Hypothalamus (tissue), 51 donors: ENCODE results near the gene FAM184A.

Experiments
- DNase-seq, 51 donors: peaks; one replicate each; lab custom pipeline; 2025; lab: John Stamatoyannopoulos, UW

Gene FAM184A

DNA sequence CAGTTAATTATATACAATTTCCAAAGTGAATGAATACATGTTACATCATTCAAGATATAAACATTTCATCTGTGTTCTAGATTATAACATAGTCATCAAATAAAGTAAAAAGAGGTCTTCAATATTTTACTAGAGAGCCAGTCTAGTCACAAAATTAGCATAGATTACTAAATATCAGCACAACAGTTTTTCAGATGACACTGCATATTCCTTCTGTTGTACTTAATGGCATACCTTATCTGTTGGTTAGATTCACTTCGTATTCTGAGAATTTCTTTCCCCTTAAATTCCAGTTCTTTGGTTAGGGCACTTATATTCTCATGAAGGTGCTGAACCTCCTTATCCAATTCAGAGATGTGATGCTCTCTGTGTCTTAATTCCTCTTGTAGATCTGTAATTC is 103.7 kb downstream of the FAM184A start:
- DNase-seq: no peak

DNA sequence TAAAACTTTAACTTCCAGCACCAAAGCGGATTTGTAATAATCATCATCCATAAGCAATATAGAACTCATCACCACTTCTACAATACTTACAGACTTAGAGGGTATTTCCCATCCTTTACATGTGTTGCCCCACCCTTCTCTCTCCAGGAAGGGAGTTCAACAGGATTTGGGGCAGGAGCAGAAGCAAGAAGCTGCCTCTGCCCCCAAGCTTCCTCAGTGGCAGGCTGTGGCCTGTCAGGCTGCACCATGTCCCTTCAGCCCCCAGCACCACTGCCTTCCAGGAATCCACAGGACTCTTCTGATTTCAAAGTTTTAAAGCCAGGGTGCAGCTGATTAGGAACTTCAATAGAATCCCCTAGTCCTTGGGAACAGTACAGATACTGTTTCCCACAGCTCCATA is 106.8 kb downstream of the FAM184A start:
- DNase-seq: no peak

DNA sequence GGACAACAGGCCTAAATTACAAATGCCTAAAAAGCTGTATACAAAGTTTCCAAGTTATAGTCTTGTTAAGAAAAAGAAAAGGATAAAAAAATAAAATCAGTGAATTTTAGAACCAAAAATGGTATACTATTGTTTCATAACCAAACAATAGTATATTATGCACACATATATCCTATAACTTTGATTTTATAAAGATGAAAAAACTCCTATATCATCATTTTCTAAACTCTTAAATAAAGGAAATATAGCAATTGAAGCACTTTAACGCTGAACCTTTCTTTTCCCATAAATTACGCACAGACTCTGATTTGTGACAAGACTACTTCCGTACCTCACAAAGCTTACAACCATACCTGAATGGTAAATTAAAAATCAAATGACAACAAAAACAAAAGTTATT is 107.6 kb downstream of the FAM184A start:
- DNase-seq: no peak

DNA sequence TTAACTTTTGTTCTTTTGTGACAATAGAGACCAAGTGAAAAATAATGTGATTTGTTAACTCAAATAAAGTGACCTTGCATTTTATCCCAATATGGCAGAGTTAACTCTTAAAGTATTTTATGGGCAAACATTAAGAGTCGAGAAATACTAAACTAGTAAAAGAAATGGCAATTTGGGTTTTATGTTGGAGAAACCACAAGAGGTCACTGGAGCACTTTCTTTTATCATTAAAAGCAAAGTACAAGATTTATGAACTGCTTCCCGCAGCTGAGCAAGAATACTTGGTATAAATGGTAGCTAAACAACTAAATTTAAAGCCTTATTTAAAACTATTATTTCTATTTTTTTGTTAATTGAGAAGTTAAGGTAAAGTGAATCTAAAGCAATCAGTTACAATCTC is 110.0 kb downstream of the FAM184A start:
- peak in 1 of 51 donors; percentile 33 for DNase-seq

DNA sequence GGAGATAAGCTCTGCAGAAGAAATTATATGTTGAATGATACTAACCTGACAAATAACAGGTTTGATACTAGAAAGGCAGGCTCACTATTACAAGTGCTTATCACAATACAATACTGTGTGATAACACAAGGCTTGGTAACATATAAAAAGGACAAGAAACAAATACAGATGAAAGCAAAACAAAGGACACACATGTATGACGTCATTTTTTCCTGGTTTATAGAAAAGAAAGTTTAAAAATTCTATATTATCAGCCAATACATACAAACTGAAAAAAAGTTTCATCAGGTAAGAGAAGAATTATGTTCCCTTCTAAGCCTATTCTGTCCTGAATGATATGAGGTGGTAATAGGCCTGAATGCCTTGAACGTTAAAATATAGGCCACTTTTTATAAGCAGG is 111.2 kb downstream of the FAM184A start:
- no peak for DNase-seq

DNA sequence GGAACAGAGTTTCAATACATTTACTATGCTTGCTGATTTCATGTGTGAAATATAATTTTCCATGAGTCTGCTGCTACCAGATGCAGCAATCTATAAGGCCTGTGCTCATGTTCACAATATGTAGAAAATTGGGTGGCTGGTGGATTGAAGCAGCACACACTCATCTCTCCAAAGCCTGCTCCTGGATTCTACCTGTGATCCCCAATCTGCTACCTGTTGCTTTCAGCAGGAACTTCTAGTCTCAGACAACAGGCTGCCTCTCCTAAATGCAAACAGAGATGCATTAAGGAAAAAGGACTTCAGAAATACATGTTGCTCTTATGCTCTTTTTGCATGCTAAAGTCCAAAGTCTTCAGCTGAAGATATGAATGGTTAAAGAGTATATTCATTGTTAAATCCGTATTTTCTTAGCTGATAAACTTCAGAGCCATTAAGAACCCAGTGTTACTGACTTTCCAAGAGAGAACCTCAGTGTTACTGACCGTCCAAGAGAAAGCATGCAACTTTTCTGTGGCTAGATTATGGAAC is 112.6 kb downstream of the FAM184A start:
- no peak for DNase-seq

DNA sequence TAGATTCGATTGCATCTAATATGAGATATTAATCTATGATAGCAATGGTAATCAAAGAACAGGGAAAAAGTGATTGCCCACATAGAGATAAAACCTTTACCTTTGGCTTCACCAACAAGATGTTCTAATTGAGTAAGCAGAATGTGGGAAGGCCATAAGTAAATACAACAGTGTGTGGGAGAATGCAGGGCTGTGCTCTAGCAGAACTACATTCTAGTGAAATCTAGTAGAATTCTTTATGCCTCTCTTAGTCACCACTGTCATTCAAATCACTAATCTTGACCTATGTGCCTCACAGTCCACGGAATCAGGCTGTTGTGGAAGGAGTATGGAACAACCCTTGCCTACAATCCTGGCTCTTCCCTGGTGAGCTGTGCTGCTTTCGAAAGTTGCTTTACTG is 113.1 kb downstream of the FAM184A start:
- DNase-seq: no peak

DNA sequence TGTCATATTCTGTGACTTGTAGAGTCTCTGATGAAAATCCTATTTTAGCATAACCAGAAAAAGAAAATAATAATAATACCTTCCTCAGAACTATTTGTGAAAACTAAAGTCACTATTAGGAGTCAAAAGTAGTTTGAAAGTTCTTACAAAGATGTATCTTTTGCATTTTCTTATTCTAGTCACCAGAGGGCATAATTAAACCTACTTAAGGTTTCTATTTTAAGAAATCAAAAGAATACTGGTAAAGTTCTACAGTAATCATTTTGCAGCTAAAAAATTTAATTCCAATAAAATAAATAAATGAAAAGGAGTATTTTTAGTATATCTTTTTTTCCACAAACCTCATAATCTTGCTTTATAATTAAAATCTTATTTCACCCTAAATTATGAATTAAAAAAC is 115.5 kb downstream of the FAM184A start:
- DNase-seq: no peak

DNA sequence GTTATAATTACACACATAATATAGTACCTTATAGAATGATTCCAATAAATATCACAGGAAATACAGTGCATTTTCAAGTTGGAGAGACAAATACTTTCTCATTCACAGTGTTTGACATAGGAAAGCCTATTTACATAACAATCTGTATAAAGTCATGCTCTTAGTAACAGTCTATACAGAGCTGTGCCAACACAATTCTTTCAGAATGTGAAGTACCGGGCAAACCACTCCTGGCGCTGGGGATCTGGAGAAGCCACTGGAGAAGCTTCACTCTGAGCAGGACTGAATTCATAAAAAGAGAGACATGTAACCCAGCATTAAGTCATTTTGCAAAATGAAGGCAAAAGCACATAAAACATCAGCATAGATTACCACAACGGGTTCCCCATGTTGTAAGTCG is 118.6 kb downstream of the FAM184A start:
- no peak for DNase-seq

DNA sequence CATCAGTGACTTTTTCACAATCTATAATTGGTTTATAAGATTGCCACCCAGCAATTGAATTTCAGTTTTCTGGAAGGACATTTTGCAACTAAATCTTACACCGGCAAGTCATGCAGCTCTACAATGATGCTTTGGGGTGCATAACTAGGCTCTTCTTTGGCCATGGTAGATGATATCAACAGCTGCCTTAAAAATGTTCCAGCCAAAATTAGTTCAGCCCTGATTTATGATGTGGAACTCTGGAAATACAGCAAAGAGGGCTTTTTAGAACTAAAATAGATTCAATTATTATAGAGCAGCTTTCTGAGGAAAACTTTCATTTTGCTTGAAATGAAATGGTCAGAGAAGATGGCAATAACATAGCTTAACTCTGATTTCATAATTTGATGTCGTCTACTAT is 125.1 kb downstream of the FAM184A start:
- DNase-seq: no peak

DNA sequence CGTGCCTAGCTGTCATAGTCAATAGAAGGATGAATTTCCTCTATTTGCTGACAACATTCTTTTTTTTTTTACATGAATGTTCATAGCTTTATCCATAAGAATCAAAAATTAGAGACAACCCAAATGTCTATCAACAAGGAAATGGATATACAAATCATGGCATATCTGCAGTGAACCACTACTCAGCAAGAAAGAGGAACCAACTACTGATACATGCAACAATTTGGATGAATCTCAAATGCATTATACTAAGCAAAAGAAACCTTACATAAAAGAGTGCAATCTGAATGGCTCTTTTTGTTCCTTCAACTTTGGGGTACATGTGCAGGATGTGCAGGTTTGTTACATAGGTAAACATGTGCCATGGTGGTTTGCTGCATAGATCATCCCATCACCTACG is 125.8 kb downstream of the FAM184A start:
- no peak for DNase-seq

DNA sequence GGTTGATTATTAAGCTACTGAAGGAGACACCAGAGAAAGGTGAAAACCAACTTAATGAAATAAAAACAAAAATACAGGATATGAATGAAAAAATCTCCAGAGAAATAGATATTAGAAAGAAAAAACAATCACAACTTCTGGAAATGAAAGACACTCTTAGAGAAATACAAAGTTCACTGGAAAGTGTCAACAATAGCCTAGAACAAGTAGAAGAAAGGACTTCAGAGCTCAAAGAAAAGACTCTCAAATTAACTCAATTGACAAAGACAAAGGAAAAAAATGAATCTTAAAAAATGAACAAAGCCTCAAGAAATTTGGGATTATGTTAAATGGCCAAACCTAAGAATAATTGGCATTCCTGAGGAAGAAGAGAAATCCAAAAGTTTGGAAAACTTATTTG is 133.2 kb downstream of the FAM184A start:
- no peak for DNase-seq

DNA sequence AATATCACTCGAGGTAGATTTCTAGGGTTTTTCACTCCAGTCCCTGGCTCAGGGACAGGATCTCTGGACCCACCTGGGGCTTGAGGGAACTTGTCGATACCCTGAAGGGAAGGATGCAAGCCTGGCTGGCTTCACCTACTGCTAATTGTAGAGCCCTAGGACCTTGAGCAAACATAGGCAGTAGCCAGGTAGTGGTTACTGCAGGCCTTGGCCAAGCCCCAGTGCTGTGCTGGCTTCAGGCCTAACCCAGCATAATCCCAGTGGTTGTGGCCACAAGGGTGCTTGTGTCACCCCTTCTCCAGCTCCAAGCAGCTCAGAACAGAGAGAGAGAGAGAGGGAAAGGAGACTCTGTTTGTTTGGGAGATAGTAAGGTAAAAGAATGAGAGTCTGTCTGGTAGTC is 137.7 kb downstream of the FAM184A start:
- no peak for DNase-seq

DNA sequence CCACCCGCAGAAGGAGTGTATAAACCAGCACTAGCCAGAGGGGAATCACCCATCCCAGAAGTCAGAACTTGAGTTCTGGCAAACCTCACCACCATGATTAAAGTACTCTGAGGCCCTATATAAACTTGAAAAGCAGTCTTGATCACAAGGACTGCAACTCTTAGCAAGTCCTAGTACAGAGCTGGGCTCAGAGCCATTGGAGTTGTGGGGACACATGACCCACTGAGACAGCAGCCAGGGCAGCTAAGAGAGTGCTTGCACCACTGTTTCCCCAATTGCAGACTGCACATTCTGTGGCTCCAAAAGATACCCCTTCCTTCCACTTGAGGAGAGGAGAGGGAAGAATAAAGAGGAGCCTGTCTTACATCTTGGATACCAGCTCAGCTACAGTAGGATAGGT is 138.8 kb downstream of the FAM184A start:
- peak in 20 of 51 donors; percentile 0 to 66 (median 16) for DNase-seq

DNA sequence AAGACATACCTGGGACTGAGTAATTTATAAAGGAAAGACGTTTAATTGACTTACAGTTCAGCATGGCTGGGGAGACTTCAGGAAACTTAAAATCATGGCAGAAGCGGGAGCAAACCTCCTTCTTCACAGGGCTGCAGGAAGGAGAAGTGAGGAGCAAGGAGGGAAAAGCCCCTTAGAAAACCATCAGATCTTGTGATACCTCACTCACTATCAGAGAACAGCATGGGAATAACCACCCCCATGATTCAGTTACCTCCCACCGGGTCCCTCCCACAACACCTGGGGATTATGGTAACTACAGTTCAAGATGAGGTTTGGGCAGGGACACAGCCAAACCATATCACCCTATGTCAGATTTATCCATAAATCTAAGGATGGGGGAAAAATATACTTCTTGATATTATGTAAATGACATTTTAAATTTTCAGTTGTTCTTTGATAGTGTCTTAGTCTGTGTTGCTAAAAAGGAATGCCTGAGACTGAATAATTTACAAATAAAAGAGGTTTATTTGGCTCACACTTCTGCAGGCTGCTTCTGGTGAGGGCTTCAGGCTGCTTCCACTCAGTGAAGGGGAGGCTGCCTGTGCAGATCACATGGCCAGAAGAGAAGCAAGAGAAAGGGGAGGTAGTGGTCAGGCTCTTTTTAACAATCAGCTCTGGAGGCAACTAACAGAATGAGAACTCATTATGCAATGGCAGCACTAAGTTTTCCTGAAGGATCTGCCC is 142.3 kb downstream of the FAM184A start:
- no peak for DNase-seq

DNA sequence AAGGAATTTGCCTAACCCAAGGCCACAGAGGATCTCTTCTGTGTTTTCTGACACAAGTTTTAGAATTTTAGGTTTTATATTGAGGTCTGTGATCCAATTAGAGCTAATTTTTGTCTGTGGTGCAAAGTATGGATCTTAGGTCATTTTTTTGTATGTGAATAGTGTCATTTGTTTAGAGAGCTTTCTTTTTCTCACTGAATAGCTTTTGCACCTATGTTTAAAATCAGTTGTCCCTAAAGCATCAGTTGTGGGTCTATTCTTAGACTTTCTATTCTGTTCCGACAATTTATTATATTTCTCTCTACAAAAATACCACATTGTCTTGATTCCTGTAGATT is 143.2 kb downstream of the FAM184A start:
- DNase-seq: no peak

DNA sequence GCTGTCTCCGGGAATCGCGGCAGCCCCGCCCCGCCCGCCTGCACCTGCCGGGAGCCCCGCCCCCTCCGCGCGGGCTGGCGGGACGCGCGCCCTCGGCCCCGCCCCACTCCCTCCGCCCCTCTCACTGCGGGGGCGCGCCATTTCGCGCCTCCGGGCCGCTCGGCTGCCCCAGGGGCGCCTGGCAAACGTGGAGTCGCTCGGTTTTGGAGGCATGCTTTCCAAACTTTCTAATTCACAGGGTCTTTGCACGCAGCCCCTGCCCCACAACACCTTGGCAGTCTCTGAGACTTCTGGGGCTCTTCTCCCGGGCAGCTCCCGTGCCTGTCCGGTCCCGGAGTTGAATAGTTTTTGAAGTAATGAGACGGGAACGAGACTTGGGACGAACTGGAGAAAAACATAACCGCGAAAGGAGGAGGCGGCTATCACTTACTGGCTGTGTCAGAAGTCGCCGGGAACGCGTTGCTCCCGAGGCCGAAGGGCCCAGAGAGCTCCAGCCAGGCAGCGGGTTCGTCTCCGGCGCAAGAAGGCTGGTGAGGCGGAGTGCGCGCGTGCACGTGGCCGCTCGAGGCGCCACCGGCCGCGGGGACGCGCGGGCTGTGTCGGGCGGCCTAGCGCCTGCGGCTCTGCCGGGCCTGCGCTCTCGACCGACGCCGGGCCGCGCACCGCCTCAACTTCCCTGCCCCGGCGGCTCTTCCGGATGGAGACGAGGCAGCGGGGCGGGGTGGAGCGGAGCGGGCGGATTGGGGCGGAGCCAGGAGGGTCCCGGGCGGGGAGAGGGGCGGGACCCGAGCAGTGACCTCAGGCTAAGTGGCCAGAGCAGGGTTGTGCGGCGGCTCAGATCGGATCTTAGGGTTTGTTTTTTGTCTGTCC is 143.8 kb downstream of the FAM184A start, which contains the start of gene MCM9:
MCM9 (minus strand) TSS at position 699 of the 870 bp plus-strand sequence. CDS start 3,436 bp downstream, outside the sequence.
- DNase-seq: peak; percentile 19 to 90 (median 74)

DNA sequence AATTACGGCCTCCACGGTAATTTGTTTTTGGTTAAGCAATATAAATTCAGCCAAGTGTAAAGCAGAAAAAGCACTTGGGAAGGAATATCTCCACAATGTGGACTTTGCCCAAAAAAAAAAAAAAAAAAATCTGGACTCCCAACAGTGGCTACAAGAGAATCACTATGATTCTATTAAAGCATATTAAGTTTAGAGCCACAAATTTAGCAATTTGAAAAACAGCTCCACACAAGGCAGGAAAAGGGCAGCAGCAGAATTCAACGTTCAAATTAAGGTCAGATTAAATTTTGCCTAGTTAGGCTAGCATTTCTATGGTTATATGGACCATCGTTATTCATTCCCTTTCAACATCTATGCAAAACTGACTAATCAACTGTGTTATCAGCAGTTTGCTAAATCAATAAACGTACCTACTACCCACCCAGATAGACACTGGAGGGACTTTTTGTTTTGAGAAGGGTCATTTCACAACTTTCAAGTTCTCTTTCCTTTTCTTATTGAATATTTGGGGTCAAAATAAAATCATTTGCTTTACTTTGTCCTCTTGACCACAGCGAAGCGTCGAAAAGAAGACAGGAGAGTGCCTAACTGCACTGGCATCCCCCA is 144.5 kb downstream of the FAM184A start:
- peak in 1 of 51 donors; percentile 56 for DNase-seq

DNA sequence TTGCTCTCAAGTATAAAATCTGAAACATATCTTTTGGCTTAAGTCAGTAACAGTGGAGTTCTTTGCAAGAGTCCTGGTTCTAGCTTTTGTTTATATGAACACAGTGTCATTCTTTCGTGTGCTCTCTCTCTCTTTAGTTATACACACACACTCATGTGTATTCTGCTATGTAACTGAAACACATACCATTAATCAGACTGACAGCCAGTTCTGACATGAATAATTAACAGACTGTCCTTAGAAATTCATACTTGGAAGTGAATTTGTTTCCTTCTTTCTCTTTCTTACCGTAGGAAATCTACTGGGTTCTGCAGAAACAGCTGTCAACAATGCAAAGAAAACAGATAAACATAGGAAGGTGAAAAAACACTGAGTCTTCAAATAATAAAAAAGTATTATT is 146.0 kb downstream of the FAM184A start:
- DNase-seq: no peak

DNA sequence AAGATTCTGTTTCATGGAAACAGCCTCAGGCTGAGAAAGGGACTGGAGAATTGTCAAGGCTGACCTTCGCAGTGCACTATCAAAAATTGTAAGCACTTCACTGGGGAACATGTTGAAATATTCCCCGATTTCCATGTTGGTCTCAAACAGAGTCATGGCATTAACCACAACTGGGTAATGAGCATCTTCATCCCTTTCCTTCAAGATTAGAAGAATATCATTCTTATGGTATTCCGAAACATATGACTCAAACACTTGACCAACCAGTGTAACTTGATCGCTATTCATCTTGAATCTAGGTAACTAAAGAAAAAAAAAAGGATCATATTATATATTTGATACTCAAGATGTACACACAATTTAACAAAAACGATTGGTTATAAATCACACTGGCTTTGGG is 147.0 kb downstream of the FAM184A start:
- no peak for DNase-seq

DNA sequence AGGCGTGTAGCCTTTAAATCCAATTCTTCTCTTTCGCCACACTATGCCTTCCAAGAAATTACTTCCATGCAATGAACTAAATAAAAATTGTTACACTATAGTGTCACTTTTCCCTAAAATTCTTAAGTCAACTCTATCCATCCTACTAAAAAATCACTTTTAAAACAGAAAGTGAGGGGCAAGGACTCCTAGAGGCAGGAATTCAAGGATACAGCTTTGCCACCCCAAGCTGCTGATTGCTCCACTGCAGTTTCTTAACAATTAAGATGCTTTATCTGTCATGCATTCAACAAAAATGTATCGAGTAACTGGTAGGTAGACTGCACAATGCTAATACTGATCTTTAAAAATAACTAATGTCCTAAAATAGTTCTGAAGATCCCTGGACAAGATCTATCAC is 147.8 kb downstream of the FAM184A start:
- DNase-seq: no peak
